Adrenal gland (tissue), 5 donors: ENCODE measurements around the gene TAL1.

ENCODE experiments used
- POLR2A ChIP-seq, 2 donors: fragments of 450-650 bp; IDR thresholded peaks; one replicate each; pipeline ENCODE4 v1.6.1; 2017; ENCODE audit warnings: antibody characterized with exemption in 2 of 2, mild to moderate bottlenecking in 2 of 2, moderate library complexity in 1 of 2
- TF ChIP-seq, protein P1 (sequence below), 6 experiments: fragments of 450-650 bp in 4 of 6; fragments of 200-600 bp in 2 of 6; sonication (generic) in 1 of 6; IDR thresholded peaks; 1 replicate in 5 of 6; 2 replicates in 1 of 6; pipeline versions ENCODE4 v1.5.1 to v1.8.0; 2016 to 2021; ENCODE audit warnings: antibody characterized with exemption in 6 of 6, mild to moderate bottlenecking in 2 of 6, moderate library complexity in 1 of 6
- donor health status: DM: no; HTN: no; CAD: no.

DNA sequence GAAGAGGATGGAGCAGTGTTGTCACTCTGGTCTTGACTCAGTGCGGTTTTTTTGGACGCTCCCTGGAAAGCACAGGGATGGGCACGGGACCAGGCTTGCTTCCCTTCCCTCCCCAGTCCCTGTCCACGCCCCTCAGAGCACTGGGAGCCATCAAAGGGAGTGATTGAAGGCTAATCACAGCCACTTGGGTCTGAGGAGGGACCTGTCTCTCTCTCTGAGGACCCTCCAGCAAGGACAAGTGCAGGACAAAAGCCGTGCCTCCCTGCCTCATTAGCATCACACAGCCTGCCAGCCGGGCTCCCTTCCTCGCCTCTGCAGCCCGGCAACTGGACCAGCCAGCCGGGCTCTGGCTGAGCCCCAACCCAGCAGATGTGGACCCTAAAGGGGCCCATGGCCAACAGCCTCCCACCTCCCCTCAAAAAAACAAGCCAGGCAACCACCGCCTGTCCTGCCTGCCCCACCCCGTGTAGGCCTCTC lies 23.6 kb downstream of the TAL1 start:
- TF ChIP-seq, protein P1, sequence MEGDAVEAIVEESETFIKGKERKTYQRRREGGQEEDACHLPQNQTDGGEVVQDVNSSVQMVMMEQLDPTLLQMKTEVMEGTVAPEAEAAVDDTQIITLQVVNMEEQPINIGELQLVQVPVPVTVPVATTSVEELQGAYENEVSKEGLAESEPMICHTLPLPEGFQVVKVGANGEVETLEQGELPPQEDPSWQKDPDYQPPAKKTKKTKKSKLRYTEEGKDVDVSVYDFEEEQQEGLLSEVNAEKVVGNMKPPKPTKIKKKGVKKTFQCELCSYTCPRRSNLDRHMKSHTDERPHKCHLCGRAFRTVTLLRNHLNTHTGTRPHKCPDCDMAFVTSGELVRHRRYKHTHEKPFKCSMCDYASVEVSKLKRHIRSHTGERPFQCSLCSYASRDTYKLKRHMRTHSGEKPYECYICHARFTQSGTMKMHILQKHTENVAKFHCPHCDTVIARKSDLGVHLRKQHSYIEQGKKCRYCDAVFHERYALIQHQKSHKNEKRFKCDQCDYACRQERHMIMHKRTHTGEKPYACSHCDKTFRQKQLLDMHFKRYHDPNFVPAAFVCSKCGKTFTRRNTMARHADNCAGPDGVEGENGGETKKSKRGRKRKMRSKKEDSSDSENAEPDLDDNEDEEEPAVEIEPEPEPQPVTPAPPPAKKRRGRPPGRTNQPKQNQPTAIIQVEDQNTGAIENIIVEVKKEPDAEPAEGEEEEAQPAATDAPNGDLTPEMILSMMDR (IDR thresholded peaks at IDR 0.05): no peak
- no peak for TF ChIP-seq POLR2A (IDR thresholded peaks at IDR 0.05)
